Measurements from ENCODE around the gene TCF19. TPM values are rescaled to one million over a fixed set of nuclear protein-coding genes. Genes with fewer than 3 reads are reported as not detected.
"Not testable (repeated sequence)": the region's sequence is repeated elsewhere in the genome, so short reads cannot be mapped to it uniquely, and the experiment has no call there.

The TCF19 gene
- total RNA-seq, 1 donor from 2014 or later: 2.8 TPM

GRCh38 chr6:31180500-31180899 is 22.1 kb downstream of the TCF19 start:
- no peaks in the 10 kb centered on the region for H3K27me3 ChIP-seq (ENCODE audit: low read depth)
- TF ChIP-seq, protein P1, sequence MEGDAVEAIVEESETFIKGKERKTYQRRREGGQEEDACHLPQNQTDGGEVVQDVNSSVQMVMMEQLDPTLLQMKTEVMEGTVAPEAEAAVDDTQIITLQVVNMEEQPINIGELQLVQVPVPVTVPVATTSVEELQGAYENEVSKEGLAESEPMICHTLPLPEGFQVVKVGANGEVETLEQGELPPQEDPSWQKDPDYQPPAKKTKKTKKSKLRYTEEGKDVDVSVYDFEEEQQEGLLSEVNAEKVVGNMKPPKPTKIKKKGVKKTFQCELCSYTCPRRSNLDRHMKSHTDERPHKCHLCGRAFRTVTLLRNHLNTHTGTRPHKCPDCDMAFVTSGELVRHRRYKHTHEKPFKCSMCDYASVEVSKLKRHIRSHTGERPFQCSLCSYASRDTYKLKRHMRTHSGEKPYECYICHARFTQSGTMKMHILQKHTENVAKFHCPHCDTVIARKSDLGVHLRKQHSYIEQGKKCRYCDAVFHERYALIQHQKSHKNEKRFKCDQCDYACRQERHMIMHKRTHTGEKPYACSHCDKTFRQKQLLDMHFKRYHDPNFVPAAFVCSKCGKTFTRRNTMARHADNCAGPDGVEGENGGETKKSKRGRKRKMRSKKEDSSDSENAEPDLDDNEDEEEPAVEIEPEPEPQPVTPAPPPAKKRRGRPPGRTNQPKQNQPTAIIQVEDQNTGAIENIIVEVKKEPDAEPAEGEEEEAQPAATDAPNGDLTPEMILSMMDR (IDR thresholded peaks at IDR 0.05; ENCODE audit: borderline replicate concordance): no peak
- H3K4me1 ChIP-seq: peaks cover 48% of the 10 kb centered on the region
- intact Hi-C loops (cut with micrococcal nuclease): no loop called here
- H3K36me3 ChIP-seq: no peaks in the 10 kb centered on the region
- peak; percentile 77 for DNase-seq
- peak overlapping the region; percentile 66 for H3K4me3 ChIP-seq
- H3K9me3 ChIP-seq (replicated peaks): no peaks in the 10 kb centered on the region
- H3K27ac ChIP-seq (replicated peaks): peak overlapping the region; percentile 54

DNA sequence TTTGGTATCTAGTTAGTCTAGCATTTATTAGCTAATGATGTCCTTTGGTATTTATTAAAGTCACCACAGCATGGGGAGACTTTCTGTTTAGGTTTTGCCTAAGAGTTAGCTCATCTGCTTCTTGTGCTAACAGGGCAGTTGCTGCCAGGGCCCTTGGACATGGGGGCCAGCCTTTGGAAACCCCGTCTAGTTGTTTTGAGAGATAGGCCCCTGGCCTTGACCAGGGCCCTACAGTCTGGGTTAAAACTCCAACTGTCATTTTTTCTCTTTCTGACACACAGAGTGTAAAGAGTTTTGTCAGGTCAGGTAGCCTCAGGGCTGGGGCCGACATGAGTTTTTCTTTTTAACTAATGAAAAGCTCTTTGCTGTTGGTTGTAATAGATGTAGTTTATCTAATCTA is 24.9 kb downstream of the TCF19 start:
- H3K4me3 ChIP-seq; H3K36me3 ChIP-seq; H3K9me3 ChIP-seq (replicated peaks); H3K27me3 ChIP-seq (ENCODE audit: low read depth); intact Hi-C loops (cut with micrococcal nuclease); DNase-seq; H3K27ac ChIP-seq (replicated peaks): not testable (repeated sequence)
- peaks cover 40% of the 10 kb centered on the region for H3K4me1 ChIP-seq

DNA sequence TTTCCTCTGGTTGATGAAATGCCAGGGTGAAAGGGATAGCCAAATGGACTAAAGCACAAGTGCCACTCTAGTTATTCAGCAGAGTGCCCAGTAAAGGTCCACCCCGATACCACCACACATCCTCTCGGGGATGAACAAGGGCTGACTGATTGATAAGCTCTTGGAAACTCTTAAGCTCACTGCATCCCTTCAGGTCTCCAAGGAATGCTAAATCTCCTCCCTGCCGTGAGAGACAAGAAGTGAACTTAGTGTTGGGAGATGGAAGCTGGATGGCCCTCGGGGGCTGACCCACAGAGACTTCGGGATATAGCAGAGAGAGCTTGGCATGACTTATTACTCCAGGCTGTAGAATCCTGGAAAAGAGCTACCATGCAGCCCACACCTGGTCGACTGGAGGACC is 25.5 kb downstream of the TCF19 start:
- Histone ChIP-seq H3K4me1 (peaks cover 35% of the 10 kb centered on the region), H3K4me3 (peak overlapping the region; percentile 61)
- H3K27ac ChIP-seq (replicated peaks); intact Hi-C loops (cut with micrococcal nuclease); H3K36me3 ChIP-seq; H3K9me3 ChIP-seq (replicated peaks); H3K27me3 ChIP-seq (ENCODE audit: low read depth); DNase-seq: not testable (repeated sequence)

DNA sequence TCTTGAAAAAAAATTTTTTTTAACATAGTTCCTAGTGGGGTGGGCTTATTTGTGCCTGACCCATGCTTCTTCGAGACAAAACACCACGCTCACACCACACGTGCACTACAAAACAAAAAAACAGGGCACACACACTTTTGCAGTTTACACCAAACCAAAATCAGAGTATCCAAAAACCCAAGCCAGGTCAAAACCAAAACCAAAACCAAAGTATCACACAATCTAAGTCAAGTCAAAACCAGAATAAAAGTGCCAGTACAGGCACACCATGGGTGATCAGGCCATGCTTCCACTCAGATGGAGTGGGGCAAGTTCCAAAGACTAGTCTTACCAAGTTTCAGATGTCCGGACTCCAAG is 27.3 kb downstream of the TCF19 start:
- intact Hi-C loops (cut with micrococcal nuclease); DNase-seq; H3K36me3 ChIP-seq; H3K27me3 ChIP-seq (ENCODE audit: low read depth); H3K9me3 ChIP-seq (replicated peaks): not testable (repeated sequence)
- peak overlapping the region; percentile 61 for H3K4me3 ChIP-seq
- peak overlapping the region; percentile 94 for H3K27ac ChIP-seq (replicated peaks)
- peaks cover 20% of the 10 kb centered on the region for H3K4me1 ChIP-seq

GRCh38 chr6:31186052-31186734 is 27.8 kb downstream of the TCF19 start:
- H3K36me3 ChIP-seq: no peaks in the 10 kb centered on the region

GRCh38 chr6:31187780-31188194 is 29.4 kb downstream of the TCF19 start:
- Histone ChIP-seq H3K9me3 (replicated peaks) (no peaks in the 10 kb centered on the region), H3K4me3 (no peak overlapping the region), H3K4me1 (peaks cover 14% of the 10 kb centered on the region), H3K27ac (replicated peaks) (peak overlapping the region; percentile 94), H3K36me3 (no peaks in the 10 kb centered on the region), H3K27me3 (ENCODE audit: low read depth) (no peaks in the 10 kb centered on the region)
- DNase-seq: no peak
- intact Hi-C loops (cut with micrococcal nuclease): no loop called here
- TF ChIP-seq, protein P1 (IDR thresholded peaks at IDR 0.05; ENCODE audit: borderline replicate concordance): no peak

More at GRCh38 chr6:31186052-31186734, 27.8 kb downstream of the TCF19 start:
- H3K9me3 ChIP-seq (replicated peaks): no peaks in the 10 kb centered on the region
- peak; percentile 88 for DNase-seq
- peaks cover 15% of the 10 kb centered on the region for H3K4me1 ChIP-seq
- intact Hi-C loops (cut with micrococcal nuclease): no loop called here
- H3K4me3 ChIP-seq: peak overlapping the region; percentile 61
- TF ChIP-seq, protein P1 (IDR thresholded peaks at IDR 0.05; ENCODE audit: borderline replicate concordance): no peak
- H3K27me3 ChIP-seq (ENCODE audit: low read depth): no peaks in the 10 kb centered on the region
- H3K27ac ChIP-seq (replicated peaks): peak overlapping the region; percentile 94

- H3K36me3 ChIP-seq; DNase-seq; H3K9me3 ChIP-seq (replicated peaks); H3K4me3 ChIP-seq; H3K4me1 ChIP-seq; H3K27me3 ChIP-seq (ENCODE audit: low read depth); intact Hi-C loops (cut with micrococcal nuclease); H3K27ac ChIP-seq (replicated peaks): not testable (repeated sequence)
Measured at GRCh38 chr6:31189223-31189622, 30.8 kb downstream of the TCF19 start.
